GM18909 (cell line): ENCODE results near the gene GRAMD2A.

Source experiments
- ATAC-seq: cut with Tn5 transposase; IDR thresholded peaks from one replicate; pipeline ENCODE4 v1.9.1; 2021; ENCODE audit warnings: mild to moderate bottlenecking; ENCODE audit not compliant: unreplicated experiment, poor library complexity

GRAMD2A gene

DNA sequence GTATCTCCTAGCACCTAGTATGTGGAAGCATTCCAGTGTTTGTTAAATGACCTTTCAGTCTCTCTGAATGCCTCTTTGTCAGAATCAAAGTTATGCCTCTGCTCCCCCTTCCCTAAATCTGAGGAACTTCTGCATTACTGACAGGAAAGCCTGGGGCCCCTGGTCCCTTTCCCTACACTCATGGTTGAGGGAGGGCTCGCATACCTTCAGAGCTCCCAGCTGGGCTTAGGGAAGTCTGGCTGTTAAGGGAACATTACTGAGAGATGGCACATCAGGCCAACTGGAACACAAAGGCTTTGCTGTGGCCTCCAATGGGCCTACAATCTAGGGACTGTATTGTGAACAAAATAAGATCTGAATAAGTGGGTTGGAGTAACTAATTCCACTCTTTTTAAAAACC is 23.1 kb upstream of the GRAMD2A start:
- no peak for ATAC-seq

GRCh38 chr15:72217216-72217615 is 19.6 kb upstream of the GRAMD2A start:
- ATAC-seq: no peak

DNA sequence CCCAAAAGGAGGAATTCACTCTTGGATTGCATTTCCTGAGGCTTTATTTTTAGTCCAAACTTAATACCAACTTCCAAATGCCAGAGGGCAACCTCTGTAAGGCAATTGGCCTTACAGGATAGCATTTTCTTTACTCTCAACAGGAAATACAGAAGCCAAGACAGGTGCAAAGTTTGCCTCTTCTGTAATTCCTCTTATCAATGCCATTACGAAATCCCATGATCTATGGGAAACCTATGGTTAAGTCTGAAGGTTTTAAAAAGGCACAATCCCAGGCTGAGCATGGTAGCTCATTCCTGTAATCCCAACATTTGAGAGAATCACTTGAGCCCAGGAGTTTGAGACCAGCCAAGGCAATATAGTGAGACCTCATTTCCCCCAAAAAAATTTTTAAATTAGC is 18.5 kb upstream of the GRAMD2A start:
- ATAC-seq: no peak

GRCh38 chr15:72207558-72208085 is 10.0 kb upstream of the GRAMD2A start:
- ATAC-seq: no peak

DNA sequence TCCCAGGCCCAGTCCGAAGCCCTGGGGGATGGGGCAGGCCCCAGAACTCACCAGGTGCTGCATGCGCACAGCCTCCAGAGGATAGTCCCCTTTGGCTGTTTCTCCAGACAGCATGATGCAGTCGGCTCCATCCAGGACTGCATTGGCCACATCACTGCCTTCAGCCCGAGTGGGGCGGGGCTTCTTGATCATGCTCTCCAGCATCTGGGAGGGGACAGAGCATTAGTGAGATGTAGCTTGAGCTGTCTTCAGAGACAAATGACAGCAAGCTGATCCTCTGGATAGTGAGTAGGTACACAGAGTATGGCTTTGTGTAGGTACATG is 9.1 kb upstream of the GRAMD2A start:
- no peak for ATAC-seq

DNA sequence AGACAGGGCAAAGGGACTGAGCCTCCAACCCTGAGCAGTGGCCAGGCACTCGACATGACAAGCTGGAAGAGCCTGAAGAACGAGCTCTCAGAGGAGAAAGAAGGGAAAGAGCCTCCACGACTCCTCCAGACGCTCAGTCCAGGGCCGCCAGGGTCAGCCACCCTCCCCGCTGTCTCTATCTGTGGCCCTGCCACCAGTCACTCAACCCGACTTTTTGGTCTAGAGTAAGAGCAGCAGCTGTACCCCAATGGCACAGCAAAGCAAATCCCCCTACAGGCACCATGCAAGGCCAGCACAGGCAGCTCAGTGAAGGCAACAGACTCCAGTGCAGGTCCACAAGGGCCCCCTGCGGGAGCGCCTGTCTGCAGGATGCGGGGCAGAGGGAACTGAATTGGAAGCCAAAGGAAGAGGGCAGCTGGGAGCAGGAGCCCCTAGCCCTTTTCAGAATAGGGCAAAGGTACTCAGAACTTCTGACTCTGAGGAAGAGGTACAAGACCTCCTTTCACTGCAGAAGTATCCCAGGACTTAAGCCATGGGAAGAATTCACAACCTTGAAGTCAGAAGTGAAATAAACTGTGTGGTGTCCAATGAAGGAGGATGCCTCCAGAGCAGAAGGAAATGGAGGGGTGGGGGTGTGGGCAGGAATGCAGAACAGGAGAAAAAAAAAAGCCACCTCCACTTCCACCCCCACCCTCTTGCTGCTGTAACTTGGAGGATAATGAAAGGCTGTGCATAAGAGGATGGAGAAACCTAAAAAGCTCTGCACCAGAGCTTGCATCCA is 8.5 kb upstream of the GRAMD2A start:
- no peak for ATAC-seq

DNA sequence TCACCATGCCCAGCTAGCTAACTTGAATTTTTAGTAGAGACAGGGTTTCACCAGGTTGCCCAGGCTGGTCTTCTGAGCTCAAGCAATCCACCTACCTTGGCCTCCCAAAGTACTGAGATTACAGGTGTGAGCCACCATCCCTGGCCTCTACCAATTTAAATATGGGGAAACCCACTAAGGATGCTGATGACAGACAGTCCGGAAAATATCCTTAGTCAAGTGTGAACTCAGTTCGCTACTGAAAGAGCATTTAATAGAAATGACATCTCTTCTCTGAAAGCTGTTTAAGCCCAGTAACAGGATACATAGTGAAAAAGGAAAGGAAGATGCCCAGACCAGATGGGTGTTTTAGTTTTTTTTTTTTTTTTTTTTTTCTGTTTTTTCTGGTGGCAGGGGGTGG is 7.7 kb upstream of the GRAMD2A start:
- ATAC-seq: no peak

DNA sequence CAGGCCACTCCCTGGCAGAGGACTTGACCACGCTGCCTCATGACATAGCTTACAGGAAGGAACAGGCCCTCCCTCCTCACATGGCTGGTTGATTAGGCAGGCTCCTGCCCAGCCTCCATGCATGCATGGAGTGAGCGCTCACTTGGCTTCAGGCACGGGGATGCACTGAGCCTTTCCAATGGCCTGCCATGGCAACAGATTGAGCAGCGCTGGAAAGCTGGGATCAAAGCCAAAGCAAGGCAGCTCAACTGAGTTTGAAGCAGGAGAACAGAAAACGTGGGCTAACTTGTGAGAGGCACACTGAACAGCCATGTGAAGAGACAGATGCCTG is 5.9 kb upstream of the GRAMD2A start:
- ATAC-seq: no peak

DNA sequence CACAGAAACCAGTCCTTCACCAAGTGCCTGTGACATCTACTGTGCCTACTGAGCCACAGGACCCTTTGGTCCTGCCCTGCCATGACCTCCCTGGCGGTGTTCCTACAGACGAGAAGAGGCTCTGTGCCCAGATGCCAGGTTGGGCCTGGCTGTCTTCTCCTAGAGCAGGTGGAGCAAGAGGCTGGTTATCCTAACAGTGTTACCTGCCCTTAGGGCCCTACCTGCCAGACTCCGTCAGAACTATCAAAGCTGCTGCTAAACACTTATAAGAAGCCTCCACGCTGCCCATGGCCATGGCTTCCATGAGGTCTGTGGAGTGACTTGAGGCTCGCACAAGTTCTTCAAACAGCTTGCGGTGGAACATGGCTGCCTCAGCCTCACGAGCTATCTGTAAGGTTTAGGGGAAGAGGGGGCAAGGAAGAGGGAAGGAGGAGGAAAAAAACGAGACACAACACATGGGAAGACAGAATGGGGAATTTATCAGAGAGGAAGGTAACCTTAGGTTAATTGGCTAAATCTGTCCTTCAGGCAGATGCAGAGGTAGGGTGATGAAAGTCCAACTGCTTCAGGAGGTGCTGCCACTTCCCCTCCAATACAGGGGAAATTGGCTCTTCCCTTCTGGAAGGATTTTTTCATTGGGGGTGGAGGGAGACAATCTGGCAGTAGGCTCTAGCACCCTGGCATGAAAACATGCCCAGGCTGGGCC is 5.4 kb upstream of the GRAMD2A start:
- no peak for ATAC-seq

GRCh38 chr15:72202302-72202701 is 4.7 kb upstream of the GRAMD2A start:
- ATAC-seq: no peak

DNA sequence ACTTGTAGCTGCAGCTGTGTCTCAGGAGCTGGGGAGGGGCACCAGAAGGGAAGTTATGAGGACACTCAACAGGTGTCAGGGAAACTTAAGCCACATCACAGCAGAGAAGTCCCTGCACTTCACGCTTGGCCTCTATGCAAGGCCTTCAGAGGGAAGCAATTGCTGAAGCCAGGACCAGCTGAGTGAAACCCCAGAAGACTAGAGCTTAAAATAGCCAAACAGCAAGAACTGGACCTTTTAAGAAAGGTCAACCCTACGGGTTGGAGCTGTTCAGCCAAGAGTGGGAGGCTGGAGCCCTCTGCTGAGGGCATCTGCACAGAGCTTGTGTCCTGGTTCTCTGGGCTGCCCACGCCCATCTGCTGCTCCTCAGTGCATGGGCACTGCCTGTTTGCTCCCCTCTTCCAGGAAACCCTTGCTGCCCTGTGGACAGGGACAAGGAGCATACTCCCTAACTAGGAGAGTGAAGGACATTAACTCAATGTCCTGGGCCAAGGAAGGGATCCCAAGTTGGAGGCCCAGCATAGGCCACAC is 3.9 kb upstream of the GRAMD2A start:
- ATAC-seq: no peak

- ATAC-seq: no peak
Observed at GRCh38 chr15:72200395-72201237, 3.0 kb upstream of the GRAMD2A start.

- no peak for ATAC-seq
Observed at GRCh38 chr15:72199721-72200212, 2.2 kb upstream of the GRAMD2A start.

DNA sequence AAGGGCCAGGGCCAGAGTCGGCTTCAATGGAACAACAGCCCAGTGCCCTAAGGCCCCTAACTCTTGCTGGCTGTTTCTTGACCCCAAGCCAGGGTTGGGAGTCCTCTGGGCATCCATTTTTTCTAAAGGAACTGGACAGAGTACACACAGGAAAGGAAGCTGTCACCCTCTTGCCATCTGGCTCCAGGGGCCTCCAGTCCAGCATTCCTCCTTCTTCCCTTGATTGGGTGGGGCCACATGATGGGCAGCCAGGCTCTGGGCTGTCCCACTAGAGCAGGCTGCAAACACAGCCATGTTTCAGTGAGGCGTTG is 1.6 kb upstream of the GRAMD2A start:
- no peak for ATAC-seq

- no peak for ATAC-seq
Observed at GRCh38 chr15:72198356-72199204, 993 bp upstream of the GRAMD2A start.

DNA sequence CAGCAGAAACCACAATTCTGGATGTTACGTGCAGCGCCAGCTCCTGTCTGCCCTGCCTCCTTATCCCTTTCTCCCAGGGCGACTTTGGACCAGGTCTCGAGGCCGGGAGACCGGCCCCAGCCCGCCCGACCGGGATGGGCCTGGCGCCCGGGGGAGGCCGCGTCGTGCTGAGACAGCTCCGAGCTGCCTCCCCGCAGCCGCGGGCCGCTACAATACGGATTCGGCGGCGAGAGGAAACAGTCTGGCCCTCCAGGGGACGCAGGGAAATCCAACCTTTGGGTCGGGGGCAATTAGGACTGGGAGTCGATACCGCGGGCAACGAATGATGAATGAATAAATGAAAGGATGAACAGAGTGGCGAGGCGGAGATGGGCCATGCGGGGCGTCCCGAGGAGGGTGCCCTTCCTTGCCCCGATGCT is 537 bp downstream of the GRAMD2A start:
- ATAC-seq: no peak

DNA sequence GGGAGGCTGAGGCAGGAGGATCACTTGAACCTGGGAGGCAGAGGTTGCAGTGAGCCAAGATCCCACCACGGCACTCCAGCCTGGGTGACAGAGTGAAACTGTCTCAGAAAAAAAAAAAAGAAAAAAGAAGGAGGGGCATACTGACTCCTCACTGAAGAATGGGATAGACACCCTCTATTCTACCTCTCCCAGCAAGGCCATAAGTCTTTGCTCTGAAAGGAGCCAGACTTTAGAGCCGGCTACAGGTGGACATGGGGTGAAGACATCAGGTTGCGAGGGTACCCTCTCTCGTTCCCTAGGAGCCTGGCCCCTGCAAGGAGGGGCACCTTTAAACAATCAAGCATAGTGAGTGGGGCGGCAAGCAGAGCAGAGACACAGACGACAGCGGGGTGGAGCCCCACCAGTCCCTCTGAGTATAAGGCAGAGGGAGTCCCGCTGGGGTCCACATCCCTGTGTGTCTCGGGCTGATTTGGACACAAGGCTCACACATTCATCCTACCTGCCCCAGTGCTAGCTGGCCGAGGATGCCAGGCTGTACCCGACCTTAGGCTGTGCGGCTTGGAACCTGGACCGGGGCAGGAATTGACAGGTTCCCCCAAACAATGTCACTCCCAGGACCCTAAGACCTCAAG is 1.1 kb downstream of the GRAMD2A start:
- ATAC-seq: no peak

- no peak for ATAC-seq
Observed at GRCh38 chr15:72195101-72195511, 2.5 kb downstream of the GRAMD2A start.

DNA sequence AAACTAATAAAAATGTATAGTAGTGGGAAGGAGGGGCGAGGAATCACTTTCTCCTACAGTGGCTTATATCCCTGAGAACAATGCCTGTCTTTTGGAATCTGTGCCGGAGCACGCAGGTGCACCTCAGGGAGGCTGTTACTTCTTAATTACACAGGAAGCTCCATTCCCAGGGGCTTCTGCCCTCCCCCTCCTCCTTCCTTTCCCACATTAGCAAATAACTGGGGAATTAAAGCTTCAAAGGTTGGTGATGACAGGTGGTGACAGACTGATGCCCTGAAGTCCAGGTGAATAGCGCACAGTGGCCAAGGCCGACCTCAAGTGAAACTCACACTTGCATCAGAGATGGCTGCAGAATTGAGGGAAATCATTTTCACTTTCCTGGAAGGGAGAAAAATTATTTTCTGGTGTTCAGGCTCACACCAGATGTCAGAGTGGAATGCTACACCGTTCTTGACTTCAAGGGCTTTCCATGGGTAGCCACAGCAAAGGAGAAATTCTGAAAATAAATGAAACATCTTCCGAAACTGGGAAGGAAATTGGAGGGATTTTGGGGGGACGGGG is 3.7 kb downstream of the GRAMD2A start:
- ATAC-seq: no peak
